ENCODE data around the gene KCNIP4. TPM values are rescaled to one million over a fixed set of nuclear protein-coding genes. Genes with fewer than 3 reads are reported as not detected.

The KCNIP4 gene
- total and polyA plus RNA-seq, 9 of the 15 experiments (the other 6 are each of a cell fraction or from before 2014, with no cell fraction given): 0.25 to 0.41 TPM; not detected in 7

DNA sequence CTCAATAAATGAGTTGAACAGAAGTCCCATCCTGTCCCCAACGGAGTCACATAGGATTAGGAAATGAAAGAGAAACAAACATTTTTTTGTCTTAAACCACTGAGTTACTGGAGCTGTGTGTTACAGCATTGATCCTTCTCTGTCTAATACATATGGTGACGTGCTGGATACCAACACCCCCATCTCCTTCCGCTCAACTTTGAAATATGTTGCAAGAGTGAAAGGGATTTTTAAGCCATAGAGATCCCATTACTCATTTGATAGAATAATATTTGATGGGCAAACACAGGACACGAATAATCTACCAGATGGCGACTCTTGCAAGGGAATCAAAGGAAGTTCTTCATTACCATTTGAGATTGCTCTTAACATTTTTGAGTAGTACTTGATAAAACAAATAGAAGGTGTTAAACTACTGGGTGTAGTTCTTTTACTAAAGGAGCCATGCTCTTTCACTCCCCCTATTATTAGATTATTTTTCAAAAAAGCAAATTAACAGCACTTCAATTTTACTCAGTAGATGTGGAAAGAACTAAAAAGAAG is 1107.9 kb downstream of the KCNIP4 start (continued):
- TF ChIP-seq, protein P1, sequence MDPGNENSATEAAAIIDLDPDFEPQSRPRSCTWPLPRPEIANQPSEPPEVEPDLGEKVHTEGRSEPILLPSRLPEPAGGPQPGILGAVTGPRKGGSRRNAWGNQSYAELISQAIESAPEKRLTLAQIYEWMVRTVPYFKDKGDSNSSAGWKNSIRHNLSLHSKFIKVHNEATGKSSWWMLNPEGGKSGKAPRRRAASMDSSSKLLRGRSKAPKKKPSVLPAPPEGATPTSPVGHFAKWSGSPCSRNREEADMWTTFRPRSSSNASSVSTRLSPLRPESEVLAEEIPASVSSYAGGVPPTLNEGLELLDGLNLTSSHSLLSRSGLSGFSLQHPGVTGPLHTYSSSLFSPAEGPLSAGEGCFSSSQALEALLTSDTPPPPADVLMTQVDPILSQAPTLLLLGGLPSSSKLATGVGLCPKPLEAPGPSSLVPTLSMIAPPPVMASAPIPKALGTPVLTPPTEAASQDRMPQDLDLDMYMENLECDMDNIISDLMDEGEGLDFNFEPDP (CRISPR knock-in tag; IDR thresholded peaks at IDR 0.05): no peak

DNA sequence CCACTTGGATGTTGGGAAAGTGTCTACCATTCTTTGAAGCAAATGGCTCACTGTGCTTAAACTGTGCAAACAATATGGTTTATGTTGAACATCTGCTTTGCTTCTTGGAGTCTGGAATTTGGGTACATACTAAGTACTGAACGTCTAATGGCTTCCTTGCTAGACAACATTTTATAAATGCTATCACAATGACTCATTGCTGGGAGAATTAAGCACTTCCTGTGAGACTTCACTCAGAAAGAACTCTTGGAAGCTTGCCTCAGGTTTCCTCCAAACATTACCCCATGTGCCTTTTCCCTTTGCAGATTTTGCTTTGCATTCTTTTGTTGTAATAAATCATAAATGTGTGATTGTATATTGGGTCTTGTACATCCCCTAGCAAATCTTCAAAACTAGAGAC is 1108.6 kb downstream of the KCNIP4 start:
- no peak overlapping the region for H2AFZ ChIP-seq (ENCODE audit: low read depth, low read length)
- no peak for FAIRE-seq
- WGBS (ENCODE audit: insufficient coverage, low coverage, missing lambda C conversion rate): 0% methylated on average over 1 of the region's 1 CpG
- no peak overlapping the region for H3K27ac ChIP-seq (ENCODE audit: extremely low read depth, low read depth, low read length)
- H3K4me1 ChIP-seq (replicated peaks in 1 of 2; ENCODE audit: control insufficient read depth in 2 of 2, insufficient read depth in 2 of 2, low read length in 2 of 2): no peaks in the 10 kb centered on the region
- POLR2A ChIA-PET: no interaction called here
- H3K9ac ChIP-seq (ENCODE audit: insufficient read depth in 1 of 2, low read depth in 2 of 2, low read length in 2 of 2): no peak overlapping the region
- in situ Hi-C loops (cut with MboI): no loop called here
- H3K9me1 ChIP-seq (ENCODE audit: control insufficient read depth, insufficient read depth, low read length): no peaks in the 10 kb centered on the region
- H4K20me1 ChIP-seq (replicated peaks; ENCODE audit: control insufficient read depth, insufficient read depth, low read length): no peaks in the 10 kb centered on the region
- TF ChIP-seq RBBP5 (IDR thresholded peaks at IDR 0.05; ENCODE audit: borderline replicate concordance, insufficient read depth, low read length, poor library complexity, severe bottlenecking): no peak
- TF ChIP-seq, protein P2, sequence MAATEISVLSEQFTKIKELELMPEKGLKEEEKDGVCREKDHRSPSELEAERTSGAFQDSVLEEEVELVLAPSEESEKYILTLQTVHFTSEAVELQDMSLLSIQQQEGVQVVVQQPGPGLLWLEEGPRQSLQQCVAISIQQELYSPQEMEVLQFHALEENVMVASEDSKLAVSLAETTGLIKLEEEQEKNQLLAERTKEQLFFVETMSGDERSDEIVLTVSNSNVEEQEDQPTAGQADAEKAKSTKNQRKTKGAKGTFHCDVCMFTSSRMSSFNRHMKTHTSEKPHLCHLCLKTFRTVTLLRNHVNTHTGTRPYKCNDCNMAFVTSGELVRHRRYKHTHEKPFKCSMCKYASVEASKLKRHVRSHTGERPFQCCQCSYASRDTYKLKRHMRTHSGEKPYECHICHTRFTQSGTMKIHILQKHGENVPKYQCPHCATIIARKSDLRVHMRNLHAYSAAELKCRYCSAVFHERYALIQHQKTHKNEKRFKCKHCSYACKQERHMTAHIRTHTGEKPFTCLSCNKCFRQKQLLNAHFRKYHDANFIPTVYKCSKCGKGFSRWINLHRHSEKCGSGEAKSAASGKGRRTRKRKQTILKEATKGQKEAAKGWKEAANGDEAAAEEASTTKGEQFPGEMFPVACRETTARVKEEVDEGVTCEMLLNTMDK (IDR thresholded peaks at IDR 0.05; ENCODE audit: borderline replicate concordance, insufficient read depth, low read depth, low read length, poor library complexity, severe bottlenecking): no peak
- no peak for TF ChIP-seq ZKSCAN3 (CRISPR knock-in tag; IDR thresholded peaks at IDR 0.05)
- TF ChIP-seq, protein P3, sequence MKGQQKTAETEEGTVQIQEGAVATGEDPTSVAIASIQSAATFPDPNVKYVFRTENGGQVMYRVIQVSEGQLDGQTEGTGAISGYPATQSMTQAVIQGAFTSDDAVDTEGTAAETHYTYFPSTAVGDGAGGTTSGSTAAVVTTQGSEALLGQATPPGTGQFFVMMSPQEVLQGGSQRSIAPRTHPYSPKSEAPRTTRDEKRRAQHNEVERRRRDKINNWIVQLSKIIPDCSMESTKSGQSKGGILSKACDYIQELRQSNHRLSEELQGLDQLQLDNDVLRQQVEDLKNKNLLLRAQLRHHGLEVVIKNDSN (CRISPR knock-in tag; IDR thresholded peaks at IDR 0.05): no peak
- TF ChIP-seq CCNT2 (IDR thresholded peaks at IDR 0.05; ENCODE audit: borderline replicate concordance, extremely low read depth, insufficient read length, low read depth, low read length): no peak
- TF ChIP-seq, protein P4, sequence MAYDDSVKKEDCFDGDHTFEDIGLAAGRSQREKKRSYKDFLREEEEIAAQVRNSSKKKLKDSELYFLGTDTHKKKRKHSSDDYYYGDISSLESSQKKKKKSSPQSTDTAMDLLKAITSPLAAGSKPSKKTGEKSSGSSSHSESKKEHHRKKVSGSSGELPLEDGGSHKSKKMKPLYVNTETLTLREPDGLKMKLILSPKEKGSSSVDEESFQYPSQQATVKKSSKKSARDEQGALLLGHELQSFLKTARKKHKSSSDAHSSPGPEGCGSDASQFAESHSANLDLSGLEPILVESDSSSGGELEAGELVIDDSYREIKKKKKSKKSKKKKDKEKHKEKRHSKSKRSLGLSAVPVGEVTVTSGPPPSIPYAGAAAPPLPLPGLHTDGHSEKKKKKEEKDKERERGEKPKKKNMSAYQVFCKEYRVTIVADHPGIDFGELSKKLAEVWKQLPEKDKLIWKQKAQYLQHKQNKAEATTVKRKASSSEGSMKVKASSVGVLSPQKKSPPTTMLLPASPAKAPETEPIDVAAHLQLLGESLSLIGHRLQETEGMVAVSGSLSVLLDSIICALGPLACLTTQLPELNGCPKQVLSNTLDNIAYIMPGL (CRISPR knock-in tag; IDR thresholded peaks at IDR 0.05): no peak
- TF ChIP-seq, protein P5, sequence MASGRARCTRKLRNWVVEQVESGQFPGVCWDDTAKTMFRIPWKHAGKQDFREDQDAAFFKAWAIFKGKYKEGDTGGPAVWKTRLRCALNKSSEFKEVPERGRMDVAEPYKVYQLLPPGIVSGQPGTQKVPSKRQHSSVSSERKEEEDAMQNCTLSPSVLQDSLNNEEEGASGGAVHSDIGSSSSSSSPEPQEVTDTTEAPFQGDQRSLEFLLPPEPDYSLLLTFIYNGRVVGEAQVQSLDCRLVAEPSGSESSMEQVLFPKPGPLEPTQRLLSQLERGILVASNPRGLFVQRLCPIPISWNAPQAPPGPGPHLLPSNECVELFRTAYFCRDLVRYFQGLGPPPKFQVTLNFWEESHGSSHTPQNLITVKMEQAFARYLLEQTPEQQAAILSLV (tag; IDR thresholded peaks at IDR 0.05): no peak
- TF ChIP-seq U2AF1 (optimal IDR thresholded peaks at IDR 0.05; ENCODE audit: low read depth, low read length): no peak
- no peak for TF ChIP-seq IRF2 (CRISPR knock-in tag; IDR thresholded peaks at IDR 0.05)
- no peaks in the 10 kb centered on the region for H3K79me2 ChIP-seq (ENCODE audit: control insufficient read depth, insufficient read depth, low read length)
- H3K4me3 ChIP-seq: no peak overlapping the region
- no peak for DNase-seq (ENCODE audit: extremely low read depth in 1 of 4, low spot score in 3 of 4)
- no peaks in the 10 kb centered on the region for H3K36me3 ChIP-seq (ENCODE audit: control insufficient read depth, insufficient read depth, low read length)
- CTCF ChIA-PET (ENCODE audit: low intra/inter-chr PET ratio): no interaction called here
- no peak overlapping the region for H3K4me2 ChIP-seq (ENCODE audit: insufficient read depth, low read length)
- intact Hi-C loops (cut with micrococcal nuclease): no loop called here
- no TSS peak for BruUV-seq (replicated peaks)
- no peaks in the 10 kb centered on the region for H3K27me3 ChIP-seq (ENCODE audit: control insufficient read depth in 2 of 2, insufficient read depth in 2 of 2, low read length in 2 of 2)
- ATAC-seq: no peak
- 0 out of 2 replicates have a peak, but pooled peaks cover 1% of the 10 kb centered on the region for H3K9me3 ChIP-seq (replicated peaks; ENCODE audit: control insufficient read depth, insufficient read depth, low read depth, low read length)
